CD4-positive, alpha-beta T cell treated with Interleukin-15 for 1 hour (primary cell): ENCODE data around the gene GRSF1.
"Not testable (repeated sequence)": the region's sequence is repeated elsewhere in the genome, so short reads cannot be mapped to it uniquely, and the experiment has no call there.

ENCODE experiments used
- DNase-seq: peaks from one replicate; pipeline ENCODE4 v3.0.0-alpha.2; 2020

GRSF1 gene

GRCh38 chr4:70833675-70834074 is 6.0 kb downstream of the GRSF1 start:
- no peak for DNase-seq

GRCh38 chr4:70831293-70831692 is 8.4 kb downstream of the GRSF1 start:
- DNase-seq = no peak

- no peak for DNase-seq
Measured at GRCh38 chr4:70830054-70830453, 9.6 kb downstream of the GRSF1 start.

GRCh38 chr4:70829492-70829891 is 10.2 kb downstream of the GRSF1 start:
- no peak for DNase-seq

GRCh38 chr4:70829015-70829414 is 10.7 kb downstream of the GRSF1 start:
- no peak for DNase-seq

GRCh38 chr4:70818921-70819320 is 20.8 kb downstream of the GRSF1 start:
- no peak for DNase-seq

GRCh38 chr4:70818173-70818855 is 21.4 kb downstream of the GRSF1 start:
- no peak for DNase-seq

GRCh38 chr4:70816894-70817293 is 22.8 kb downstream of the GRSF1 start:
- DNase-seq = no peak

- DNase-seq = no peak
Measured at GRCh38 chr4:70815370-70815769, 24.3 kb downstream of the GRSF1 start.

GRCh38 chr4:70808151-70808550 is 31.5 kb downstream of the GRSF1 start:
- no peak for DNase-seq

- no peak for DNase-seq
Measured at GRCh38 chr4:70802928-70803580, 36.6 kb downstream of the GRSF1 start.

GRCh38 chr4:70801265-70801809 is 38.4 kb downstream of the GRSF1 start:
- DNase-seq = no peak

- DNase-seq = no peak
Measured at GRCh38 chr4:70793626-70794025, 46.1 kb downstream of the GRSF1 start.

GRCh38 chr4:70788733-70789132 is 51.0 kb downstream of the GRSF1 start:
- DNase-seq = no peak

- no peak for DNase-seq
Measured at GRCh38 chr4:70787496-70787895, 52.2 kb downstream of the GRSF1 start.

GRCh38 chr4:70783096-70783495 is 56.6 kb downstream of the GRSF1 start:
- DNase-seq = no peak

- no peak for DNase-seq
Measured at GRCh38 chr4:70778888-70779422, 60.7 kb downstream of the GRSF1 start.

GRCh38 chr4:70772929-70773555 is 66.6 kb downstream of the GRSF1 start:
- DNase-seq = no peak

- not testable (repeated sequence) for DNase-seq
Measured at GRCh38 chr4:70769396-70769795, 70.3 kb downstream of the GRSF1 start.

GRCh38 chr4:70768301-70768948 is 71.3 kb downstream of the GRSF1 start:
- no peak for DNase-seq
